Head of caudate nucleus (tissue), 42 donors: ENCODE results near the gene THSD7B.
"Not testable (repeated sequence)": the region's sequence is repeated elsewhere in the genome, so short reads cannot be mapped to it uniquely, and the experiment has no call there.

Experiments
- DNase-seq, 42 donors: peaks; one replicate each; pipeline versions ENCODE4 v3.0.0 to v3.0.0-alpha.2; 2020 to 2021; ENCODE audit warnings: mixed read lengths in 7 of 42
- intact Hi-C: fragments of 100-400 bp; cut with DNase I; formaldehyde crosslinking; loops from one replicate; pipeline ENCODE4 v1.15.0; 2022

THSD7B gene, protein sequence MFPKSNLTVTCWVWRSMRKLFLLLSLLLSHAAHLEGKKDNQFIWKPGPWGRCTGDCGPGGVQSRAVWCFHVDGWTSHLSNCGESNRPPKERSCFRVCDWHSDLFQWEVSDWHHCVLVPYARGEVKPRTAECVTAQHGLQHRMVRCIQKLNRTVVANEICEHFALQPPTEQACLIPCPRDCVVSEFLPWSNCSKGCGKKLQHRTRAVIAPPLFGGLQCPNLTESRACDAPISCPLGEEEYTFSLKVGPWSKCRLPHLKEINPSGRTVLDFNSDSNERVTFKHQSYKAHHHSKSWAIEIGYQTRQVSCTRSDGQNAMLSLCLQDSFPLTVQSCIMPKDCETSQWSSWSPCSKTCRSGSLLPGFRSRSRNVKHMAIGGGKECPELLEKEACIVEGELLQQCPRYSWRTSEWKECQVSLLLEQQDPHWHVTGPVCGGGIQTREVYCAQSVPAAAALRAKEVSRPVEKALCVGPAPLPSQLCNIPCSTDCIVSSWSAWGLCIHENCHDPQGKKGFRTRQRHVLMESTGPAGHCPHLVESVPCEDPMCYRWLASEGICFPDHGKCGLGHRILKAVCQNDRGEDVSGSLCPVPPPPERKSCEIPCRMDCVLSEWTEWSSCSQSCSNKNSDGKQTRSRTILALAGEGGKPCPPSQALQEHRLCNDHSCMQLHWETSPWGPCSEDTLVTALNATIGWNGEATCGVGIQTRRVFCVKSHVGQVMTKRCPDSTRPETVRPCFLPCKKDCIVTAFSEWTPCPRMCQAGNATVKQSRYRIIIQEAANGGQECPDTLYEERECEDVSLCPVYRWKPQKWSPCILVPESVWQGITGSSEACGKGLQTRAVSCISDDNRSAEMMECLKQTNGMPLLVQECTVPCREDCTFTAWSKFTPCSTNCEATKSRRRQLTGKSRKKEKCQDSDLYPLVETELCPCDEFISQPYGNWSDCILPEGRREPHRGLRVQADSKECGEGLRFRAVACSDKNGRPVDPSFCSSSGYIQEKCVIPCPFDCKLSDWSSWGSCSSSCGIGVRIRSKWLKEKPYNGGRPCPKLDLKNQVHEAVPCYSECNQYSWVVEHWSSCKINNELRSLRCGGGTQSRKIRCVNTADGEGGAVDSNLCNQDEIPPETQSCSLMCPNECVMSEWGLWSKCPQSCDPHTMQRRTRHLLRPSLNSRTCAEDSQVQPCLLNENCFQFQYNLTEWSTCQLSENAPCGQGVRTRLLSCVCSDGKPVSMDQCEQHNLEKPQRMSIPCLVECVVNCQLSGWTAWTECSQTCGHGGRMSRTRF (N-terminal part only)

GRCh38 chr2:136765256-136766072 lies at the start of gene THSD7B:
TSS of gene THSD7B (plus strand) at chr2:136765545. CDS start at chr2:136882179, 116,634 bp downstream.
- peak in 11 of 42 donors; percentile 7 to 49 (median 19) for DNase-seq
- intact Hi-C loops = no loop called here

GRCh38 chr2:136718273-136718672 lies 47.1 kb upstream of the THSD7B start:
- intact Hi-C loops = no loop called here

GRCh38 chr2:136727973-136728699 lies 37.2 kb upstream of the THSD7B start:
- no peak for DNase-seq
- intact Hi-C loops = no loop called here

More at GRCh38 chr2:136718273-136718672, 47.1 kb upstream of the THSD7B start:
- DNase-seq = no peak

DNA sequence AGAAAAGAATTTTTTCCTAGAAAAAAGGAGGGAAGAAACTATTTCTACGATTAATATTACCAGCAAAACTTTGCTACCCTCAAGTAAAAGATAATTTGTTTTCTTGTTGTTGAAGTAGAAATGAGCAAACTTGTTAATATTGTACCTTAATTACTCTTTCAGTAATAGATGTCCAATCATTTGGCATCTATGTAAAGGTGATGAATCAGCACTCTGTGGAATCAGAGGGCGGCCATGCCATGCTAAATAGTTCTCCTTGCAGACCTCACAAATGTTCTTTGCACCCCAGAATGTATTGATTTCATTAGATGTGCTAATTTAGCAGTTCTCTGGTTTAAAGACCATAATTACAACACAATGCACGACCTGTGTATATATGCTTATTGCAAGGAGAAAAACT lies 29.1 kb upstream of the THSD7B start:
- intact Hi-C loops = no loop called here
- DNase-seq = no peak

- intact Hi-C loops = no loop called here
- DNase-seq = no peak
These were observed 27.3 kb upstream of the THSD7B start for GRCh38 chr2:136738044-136738443.

- intact Hi-C loops = no loop called here
- DNase-seq = no peak
These were observed 23.9 kb upstream of the THSD7B start for GRCh38 chr2:136741471-136741870.

DNA sequence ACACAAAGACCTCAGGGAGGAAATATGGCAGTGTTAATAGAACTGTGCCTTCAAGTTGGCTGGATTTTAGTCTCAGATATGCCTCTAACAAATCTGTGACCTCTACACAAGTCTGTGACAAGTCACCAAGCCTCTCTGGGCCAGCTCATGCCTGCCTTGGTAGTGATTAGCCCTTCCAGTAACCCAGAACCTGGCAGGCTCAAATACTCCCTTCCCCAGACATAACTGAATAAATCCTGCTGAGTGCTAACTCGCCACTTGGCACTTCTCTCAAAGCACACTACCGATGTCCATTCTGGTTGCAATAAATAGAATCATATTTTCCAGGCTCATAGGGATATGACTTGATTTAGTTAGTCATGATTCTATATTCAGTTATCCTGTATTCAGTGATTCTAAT lies 15.3 kb upstream of the THSD7B start:
- DNase-seq = no peak
- intact Hi-C loops = no loop called here

DNA sequence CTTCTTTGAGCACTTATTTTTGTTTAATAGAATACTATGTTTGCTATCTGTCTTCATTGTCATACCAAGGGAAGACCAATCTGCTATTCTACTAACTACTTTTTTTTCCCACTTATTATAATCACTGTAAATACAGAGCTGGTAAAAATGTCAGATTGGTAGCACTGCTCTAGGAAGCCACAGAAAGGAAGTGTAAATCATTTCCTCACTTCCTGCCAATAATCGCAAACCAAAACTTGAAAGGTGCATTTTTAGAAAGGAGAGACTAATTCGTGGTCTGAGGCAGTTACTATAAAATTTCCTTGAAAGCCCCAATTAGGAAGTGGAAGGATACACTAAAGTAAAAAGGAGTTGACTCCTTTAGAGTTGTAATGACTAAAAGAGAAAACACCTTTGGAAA lies 13.9 kb upstream of the THSD7B start:
- intact Hi-C loops = no loop called here
- no peak for DNase-seq

DNA sequence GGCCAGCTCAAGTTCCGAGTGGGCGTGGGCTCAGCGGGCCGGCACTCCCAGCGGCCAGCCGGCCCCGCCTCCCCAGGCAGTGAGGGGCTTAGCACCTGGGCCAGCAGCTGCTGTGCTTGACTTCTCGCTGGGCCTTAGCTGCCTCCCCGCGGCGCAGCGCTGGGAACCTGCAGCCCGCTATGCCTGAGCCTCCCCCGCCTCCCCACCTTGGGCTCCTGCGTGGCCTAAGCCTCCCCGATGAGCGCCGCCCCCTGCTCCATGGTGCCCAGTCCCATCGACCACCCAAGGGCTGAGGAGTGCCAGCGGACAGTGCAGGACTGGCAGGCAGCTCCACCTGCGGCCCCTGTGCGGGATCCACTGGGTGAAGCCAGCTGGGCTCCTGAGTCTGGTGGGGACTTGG lies 6.8 kb upstream of the THSD7B start:
- DNase-seq, intact Hi-C loops: not testable (repeated sequence)

- intact Hi-C loops = no loop called here
- DNase-seq = peak in 7 of 42 donors; percentile 2 to 31 (median 6)
These were observed 691 bp upstream of the THSD7B start for GRCh38 chr2:136764452-136765255.

- DNase-seq = peak in 7 of 42 donors; percentile 7 to 35 (median 20)
- intact Hi-C loops = no loop called here
These were observed 694 bp downstream of the THSD7B start for GRCh38 chr2:136766073-136766404.

DNA sequence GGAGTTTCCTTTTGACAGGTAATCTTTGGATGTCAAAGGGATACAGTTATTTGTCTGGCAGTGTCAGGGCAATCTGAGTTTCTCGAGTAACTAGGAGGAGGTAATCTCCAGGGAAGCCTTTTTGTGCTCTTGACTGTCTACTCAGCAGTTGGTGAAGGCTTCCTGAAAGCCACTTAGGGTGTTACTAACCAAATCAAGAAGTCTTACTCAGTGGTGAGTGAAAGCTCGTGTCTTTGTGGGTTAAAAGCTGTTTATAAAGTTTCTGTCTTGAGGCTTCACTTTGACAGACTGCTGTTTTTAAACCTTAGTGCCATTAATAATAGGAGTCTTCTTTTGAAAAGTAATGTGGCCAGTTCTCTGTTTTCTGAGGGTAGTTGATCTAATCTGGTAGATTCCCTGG lies 1.7 kb downstream of the THSD7B start:
- intact Hi-C loops = no loop called here
- DNase-seq = no peak

DNA sequence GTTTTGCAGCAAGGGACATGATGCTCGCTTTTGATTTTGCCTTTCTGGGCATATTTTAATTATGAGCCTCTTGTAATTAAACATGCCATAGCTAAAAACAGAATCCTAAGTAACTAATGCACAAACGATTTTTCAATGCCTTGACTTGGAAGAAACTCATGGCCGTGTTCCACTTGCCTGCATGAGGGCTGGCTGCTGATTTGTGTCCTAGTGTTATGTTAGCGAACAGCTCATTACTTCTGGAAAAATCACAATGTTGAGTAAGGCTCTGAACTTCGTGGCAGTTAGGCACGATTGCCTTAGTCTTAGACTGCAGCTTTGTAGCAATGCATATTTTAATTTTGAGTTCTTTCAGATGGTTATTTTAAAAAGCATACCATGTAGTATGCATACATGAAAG lies 4.5 kb downstream of the THSD7B start:
- no peak for DNase-seq
- intact Hi-C loops = no loop called here

GRCh38 chr2:136770384-136770783 lies 5.0 kb downstream of the THSD7B start:
- intact Hi-C loops = no loop called here
- DNase-seq = no peak

DNA sequence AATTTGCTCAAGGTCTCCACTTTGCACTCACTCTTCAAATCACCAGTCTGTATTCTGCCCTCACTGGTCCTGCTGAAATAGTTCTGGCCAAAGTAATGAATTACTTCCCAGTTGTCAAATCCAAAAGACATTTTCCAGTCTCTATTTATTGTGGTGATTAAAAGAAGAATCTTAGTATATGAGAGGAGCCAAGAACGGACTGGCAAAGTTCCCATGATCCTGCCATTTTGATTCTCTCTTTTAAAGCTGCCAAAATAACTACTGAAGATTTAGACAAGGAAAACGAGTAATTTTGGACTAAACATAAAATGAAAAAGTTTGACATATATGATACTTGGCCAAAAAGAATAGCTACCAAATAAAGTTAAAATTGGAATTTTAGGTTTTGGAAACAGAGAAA lies 12.0 kb downstream of the THSD7B start:
- intact Hi-C loops = no loop called here

GRCh38 chr2:136783856-136784255 lies 18.5 kb downstream of the THSD7B start:
- intact Hi-C loops = no loop called here
- DNase-seq = no peak

More for the DNA sequence above, 12.0 kb downstream of the THSD7B start:
- no peak for DNase-seq

DNA sequence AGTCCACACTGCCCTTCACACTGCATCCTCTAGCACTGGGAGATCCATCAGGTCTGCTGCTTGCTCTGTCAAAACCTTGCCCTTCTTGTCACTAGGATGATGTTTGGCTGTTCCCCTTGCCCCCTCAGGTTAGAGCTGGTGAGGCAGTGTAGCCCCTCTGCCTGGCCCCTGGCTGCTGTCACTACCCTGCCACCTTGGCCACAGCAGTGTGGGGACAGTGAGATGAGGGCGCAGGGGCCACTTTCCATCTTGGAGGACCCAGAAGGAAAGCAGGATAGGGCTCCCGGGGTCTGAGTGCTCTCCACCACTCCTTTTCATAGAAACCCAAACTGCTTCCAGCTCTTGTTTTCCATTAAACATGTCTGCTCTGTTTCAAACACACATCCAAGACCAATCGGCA lies 19.9 kb downstream of the THSD7B start:
- DNase-seq = no peak
- intact Hi-C loops = no loop called here
